ENCODE data around the gene AP1AR. TPM values are rescaled to one million over a fixed set of nuclear protein-coding genes. Genes with fewer than 3 reads are reported as not detected.

Gene AP1AR
- total and polyA plus RNA-seq, 4 donors: 7.6 to 14.7 (median 7.8) TPM

- WGBS: 86% methylated on average over 3 of the region's 3 CpGs
- DNase-seq (ENCODE audit: low spot score): no peak
Observed at GRCh38 chr4:112213856-112214255, 17.7 kb upstream of the AP1AR start.

GRCh38 chr4:112214390-112215264, 17.0 kb upstream of the AP1AR start:
- Histone ChIP-seq H3K27ac (ENCODE audit: low read depth in 1 of 2, low read length in 2 of 2) (no peak overlapping the region), H3K27me3 (ENCODE audit: control insufficient read depth in 4 of 4, insufficient read depth in 4 of 4, low read length in 3 of 4) (no peaks in the 10 kb centered on the region)

More at GRCh38 chr4:112213856-112214255, 17.7 kb upstream of the AP1AR start:
- Histone ChIP-seq H3K4me1 (ENCODE audit: control insufficient read depth in 4 of 4, insufficient read depth in 4 of 4, low read length in 3 of 4) (no peaks in the 10 kb centered on the region), H3K36me3 (ENCODE audit: control insufficient read depth in 4 of 4, insufficient read depth in 3 of 4, low read depth in 1 of 4, low read length in 3 of 4) (no peaks in the 10 kb centered on the region), H3K4me3 (ENCODE audit: low read depth in 1 of 3, low read length in 3 of 3) (no peak overlapping the region), H3K27me3 (ENCODE audit: control insufficient read depth in 4 of 4, insufficient read depth in 4 of 4, low read length in 3 of 4) (no peaks in the 10 kb centered on the region), H3K27ac (ENCODE audit: low read depth in 1 of 2, low read length in 2 of 2) (no peak overlapping the region), H3K9ac (ENCODE audit: low read depth in 1 of 2, low read length in 2 of 2) (no peak overlapping the region), H3K9me3 (ENCODE audit: control insufficient read depth in 4 of 4, low read length in 3 of 4) (no peaks in the 10 kb centered on the region)
- TF ChIP-seq YY1 (IDR thresholded peaks at IDR 0.05): no peak
- no peak for TF ChIP-seq HNF4A (conservative IDR thresholded peaks at IDR 0.05)
- TF ChIP-seq FOXA1 (IDR thresholded peaks at IDR 0.05): no peak
- TF ChIP-seq, protein P1, sequence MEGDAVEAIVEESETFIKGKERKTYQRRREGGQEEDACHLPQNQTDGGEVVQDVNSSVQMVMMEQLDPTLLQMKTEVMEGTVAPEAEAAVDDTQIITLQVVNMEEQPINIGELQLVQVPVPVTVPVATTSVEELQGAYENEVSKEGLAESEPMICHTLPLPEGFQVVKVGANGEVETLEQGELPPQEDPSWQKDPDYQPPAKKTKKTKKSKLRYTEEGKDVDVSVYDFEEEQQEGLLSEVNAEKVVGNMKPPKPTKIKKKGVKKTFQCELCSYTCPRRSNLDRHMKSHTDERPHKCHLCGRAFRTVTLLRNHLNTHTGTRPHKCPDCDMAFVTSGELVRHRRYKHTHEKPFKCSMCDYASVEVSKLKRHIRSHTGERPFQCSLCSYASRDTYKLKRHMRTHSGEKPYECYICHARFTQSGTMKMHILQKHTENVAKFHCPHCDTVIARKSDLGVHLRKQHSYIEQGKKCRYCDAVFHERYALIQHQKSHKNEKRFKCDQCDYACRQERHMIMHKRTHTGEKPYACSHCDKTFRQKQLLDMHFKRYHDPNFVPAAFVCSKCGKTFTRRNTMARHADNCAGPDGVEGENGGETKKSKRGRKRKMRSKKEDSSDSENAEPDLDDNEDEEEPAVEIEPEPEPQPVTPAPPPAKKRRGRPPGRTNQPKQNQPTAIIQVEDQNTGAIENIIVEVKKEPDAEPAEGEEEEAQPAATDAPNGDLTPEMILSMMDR (IDR thresholded peaks at IDR 0.05; ENCODE audit: low read depth, low read length, missing input control): no peak
- TF ChIP-seq FOXA2 (IDR thresholded peaks at IDR 0.05): no peak
- no peak for TF ChIP-seq NR2F2 (IDR thresholded peaks at IDR 0.05)
- TF ChIP-seq ZBTB33 (IDR thresholded peaks at IDR 0.05): no peak
- TF ChIP-seq, protein P2, sequence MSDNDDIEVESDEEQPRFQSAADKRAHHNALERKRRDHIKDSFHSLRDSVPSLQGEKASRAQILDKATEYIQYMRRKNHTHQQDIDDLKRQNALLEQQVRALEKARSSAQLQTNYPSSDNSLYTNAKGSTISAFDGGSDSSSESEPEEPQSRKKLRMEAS (IDR thresholded peaks at IDR 0.05): no peak

More at GRCh38 chr4:112214390-112215264, 17.0 kb upstream of the AP1AR start:
- H3K9me3 ChIP-seq (ENCODE audit: control insufficient read depth in 4 of 4, low read length in 3 of 4): no peaks in the 10 kb centered on the region
- TF ChIP-seq HNF4G (IDR thresholded peaks at IDR 0.05): no peak
- TF ChIP-seq, protein P1 (IDR thresholded peaks at IDR 0.05; ENCODE audit: low read depth, low read length, missing input control): peak; percentile 67
- TF ChIP-seq RAD21 (IDR thresholded peaks at IDR 0.05): peak; percentile 81 to 85
- TF ChIP-seq EGR1 (IDR thresholded peaks at IDR 0.05; ENCODE audit: low read depth in 2 of 2): no peak
- TF ChIP-seq FOXA1 (IDR thresholded peaks at IDR 0.05): no peak
- TF ChIP-seq YY1 (IDR thresholded peaks at IDR 0.05): no peak
- DNase-seq (ENCODE audit: low spot score): no peak
- no peaks in the 10 kb centered on the region for H3K36me3 ChIP-seq (ENCODE audit: control insufficient read depth in 4 of 4, insufficient read depth in 3 of 4, low read depth in 1 of 4, low read length in 3 of 4)
- no peak overlapping the region for H3K9ac ChIP-seq (ENCODE audit: low read depth in 1 of 2, low read length in 2 of 2)
- H3K4me1 ChIP-seq (ENCODE audit: control insufficient read depth in 4 of 4, insufficient read depth in 4 of 4, low read length in 3 of 4): no peaks in the 10 kb centered on the region
- no peak overlapping the region for H3K4me3 ChIP-seq (ENCODE audit: low read depth in 1 of 3, low read length in 3 of 3)
